Immature natural killer cell (primary cell): ENCODE results near the gene MRPS33. TPM values are rescaled to one million over a fixed set of nuclear protein-coding genes. Genes with fewer than 3 reads are reported as not detected.

Experiments used
- DNase-seq, 3 donors: peaks; one replicate each; pipeline ENCODE4 v3.0.0; 2022; ENCODE audit warnings: mixed read lengths in 1 of 3
- H3K27ac Mint-ChIP-seq, 6 donors: one replicate each; pipeline ENCODE4 v1.8.0; 2020; ENCODE audit warnings: mixed read lengths in 6 of 6, mild to moderate bottlenecking in 5 of 6, inconsistent platforms in 4 of 6, moderate library complexity in 3 of 6
- H3K27me3 Mint-ChIP-seq, 3 donors: one replicate each; pipeline ENCODE4 v1.8.0; 2020 to 2021; ENCODE audit warnings: low read depth in 3 of 3, mild to moderate bottlenecking in 3 of 3, mixed read lengths in 3 of 3, moderate library complexity in 3 of 3, inconsistent platforms in 1 of 3
- H3K36me3 Mint-ChIP-seq, 3 donors: one replicate each; pipeline ENCODE4 v1.8.0; 2020; ENCODE audit warnings: mixed read lengths in 3 of 3, inconsistent platforms in 2 of 3, mild to moderate bottlenecking in 2 of 3
- H3K4me1 Mint-ChIP-seq, 2 donors: one replicate each; pipeline ENCODE4 v1.8.0; 2020; ENCODE audit warnings: inconsistent platforms in 2 of 2, mild to moderate bottlenecking in 2 of 2, mixed read lengths in 2 of 2, moderate library complexity in 1 of 2
- H3K4me3 Mint-ChIP-seq, 5 donors: one replicate each; pipeline ENCODE4 v1.8.0; 2020; ENCODE audit warnings: mild to moderate bottlenecking in 5 of 5, mixed read lengths in 5 of 5, inconsistent platforms in 3 of 5, moderate library complexity in 3 of 5
- H3K9me3 Mint-ChIP-seq, 6 donors: one replicate each; pipeline ENCODE4 v1.8.0; 2020; ENCODE audit warnings: mild to moderate bottlenecking in 6 of 6, mixed read lengths in 6 of 6, inconsistent platforms in 4 of 6, moderate library complexity in 3 of 6
- polyA plus RNA-seq, 3 donors: library from polyadenylated mRNA; unstranded; fragments of 300-500 nt; fragmentation: Illumina TruSeq; gene quantifications; one replicate each; pipeline ENCODE4 v1.2.3, GENCODE V29; 2021

Gene MRPS33
- polyA plus RNA-seq, 3 donors from 2014 or later: 28.9 to 51.3 (median 46.9) TPM

GRCh38 chr7:141027043-141027442 lies 12.3 kb upstream of the MRPS33 start:
- no peak for DNase-seq
- H3K36me3 Mint-ChIP-seq: peaks cover 7 to 10% (median 9%) of the 10 kb centered on the region in 3 donors
- H3K4me1 Mint-ChIP-seq: no peaks in the 10 kb centered on the region
- H3K4me3 Mint-ChIP-seq: no peak overlapping the region
- peaks cover 8 to 35% (median 21%) of the 10 kb centered on the region in 3 donors for H3K27me3 Mint-ChIP-seq
- peaks cover 7 to 14% (median 8%) of the 10 kb centered on the region in 6 donors for H3K9me3 Mint-ChIP-seq
- H3K27ac Mint-ChIP-seq: no peak overlapping the region

DNA sequence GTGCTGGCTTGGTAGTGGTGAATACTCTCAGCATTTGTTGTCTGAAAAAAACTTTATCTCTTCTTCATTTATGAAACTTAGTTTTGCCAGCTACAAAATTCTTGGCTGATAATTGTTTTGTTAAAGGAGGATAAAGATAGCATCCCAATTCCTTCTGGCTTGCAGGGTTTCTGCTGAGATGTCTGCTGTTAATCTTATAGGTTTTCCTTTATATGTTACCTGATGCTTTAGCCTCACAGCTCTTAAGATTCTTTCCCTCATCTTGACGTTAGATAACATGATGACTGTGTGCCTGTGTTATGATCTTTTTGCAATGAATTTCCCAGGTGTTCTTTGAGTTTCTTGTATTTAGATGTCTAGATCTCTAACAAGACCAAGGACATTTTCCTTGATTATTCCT lies 9.9 kb upstream of the MRPS33 start:
- Mint-ChIP-seq H3K9me3 (peaks cover 7 to 13% (median 8%) of the 10 kb centered on the region in 6 donors), H3K27ac (no peak overlapping the region), H3K4me1 (no peaks in the 10 kb centered on the region), H3K27me3 (peaks cover 5 to 31% (median 19%) of the 10 kb centered on the region in 3 donors), H3K4me3 (no peak overlapping the region), H3K36me3 (peaks cover 7 to 10% (median 9%) of the 10 kb centered on the region in 3 donors)
- no peak for DNase-seq

- Mint-ChIP-seq H3K27ac (no peak overlapping the region), H3K4me3 (no peak overlapping the region), H3K9me3 (peaks cover 7 to 13% (median 8%) of the 10 kb centered on the region in 6 donors), H3K27me3 (peaks cover 5 to 31% (median 21%) of the 10 kb centered on the region in 3 donors), H3K36me3 (peaks cover 6 to 7% (median 7%) of the 10 kb centered on the region in 3 donors), H3K4me1 (no peaks in the 10 kb centered on the region)
- no peak for DNase-seq
Observed at GRCh38 chr7:141023295-141023694, 8.5 kb upstream of the MRPS33 start.

DNA sequence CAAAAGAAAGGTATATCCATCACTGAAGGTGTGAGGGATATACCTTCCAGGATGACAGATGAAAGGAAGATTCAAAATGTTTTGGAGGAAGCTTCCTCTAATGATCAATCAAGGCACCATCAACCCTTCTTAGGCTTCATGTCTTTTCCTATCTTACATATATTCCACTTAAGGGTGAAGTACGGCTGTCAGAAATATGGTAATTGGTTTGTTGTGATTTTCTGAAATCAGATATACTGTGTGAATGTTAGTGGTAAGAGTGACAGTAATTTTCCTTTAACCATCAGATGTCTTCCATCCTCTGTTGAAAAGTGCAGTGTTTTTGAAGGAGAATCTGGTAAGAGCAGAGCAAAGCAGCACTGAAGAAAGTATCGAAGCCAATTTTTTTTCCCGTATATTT lies 2.8 kb upstream of the MRPS33 start:
- peaks cover 29 to 31% of the 10 kb centered on the region in 2 donors for H3K4me1 Mint-ChIP-seq
- no peak overlapping the region for H3K4me3 Mint-ChIP-seq
- no peaks in the 10 kb centered on the region for H3K9me3 Mint-ChIP-seq
- H3K36me3 Mint-ChIP-seq: peaks cover 0 to 4% (median 0%) of the 10 kb centered on the region in 3 donors
- no peak for DNase-seq
- peaks cover 1 to 19% (median 18%) of the 10 kb centered on the region in 3 donors for H3K27me3 Mint-ChIP-seq
- H3K27ac Mint-ChIP-seq: no peak overlapping the region

DNA sequence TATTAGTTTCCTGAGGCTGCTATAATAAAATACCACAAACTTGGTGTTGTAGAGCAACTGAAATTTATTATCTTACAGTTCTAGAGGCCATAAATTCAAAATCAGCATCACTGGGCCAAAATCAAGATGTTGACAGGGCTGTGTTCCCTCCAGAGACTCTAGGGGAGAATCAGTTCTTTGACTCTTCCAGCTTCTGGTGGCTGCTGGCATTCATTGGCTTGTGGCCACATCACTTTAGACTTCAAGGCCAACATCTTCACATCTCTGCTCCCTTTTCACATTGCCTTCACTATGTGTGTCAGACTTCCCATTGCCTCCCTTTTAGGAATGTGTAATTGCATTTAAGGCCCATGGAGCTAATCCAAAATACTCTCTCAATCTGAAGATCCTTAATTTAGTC lies 1.6 kb upstream of the MRPS33 start:
- Mint-ChIP-seq H3K4me1 (peaks cover 40 to 43% of the 10 kb centered on the region in 2 donors), H3K9me3 (no peaks in the 10 kb centered on the region), H3K27me3 (peaks cover 6 to 25% (median 22%) of the 10 kb centered on the region in 3 donors), H3K4me3 (peak overlapping the region in 1 of 5 donors; percentile 27), H3K27ac (no peak overlapping the region), H3K36me3 (peaks cover 0 to 4% (median 0%) of the 10 kb centered on the region in 3 donors)
- DNase-seq: no peak

DNA sequence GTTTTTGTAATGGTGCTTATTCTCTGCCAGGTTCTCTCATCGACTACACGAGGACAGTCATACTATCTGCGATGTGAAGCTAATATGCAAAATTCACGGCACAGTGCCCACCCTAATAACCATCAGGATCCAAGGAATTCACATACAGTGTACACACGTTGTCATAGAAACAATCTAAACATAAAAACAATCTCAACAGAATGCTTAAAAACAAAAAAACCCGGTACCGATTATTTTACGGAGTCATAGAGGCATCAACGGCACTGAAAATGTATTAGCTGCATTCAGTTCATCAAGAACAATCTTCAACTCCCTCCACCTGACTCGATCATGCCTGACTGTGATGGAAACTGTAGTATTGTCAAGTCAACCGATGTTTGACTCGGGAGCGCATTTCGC lies 628 bp downstream of the MRPS33 start:
- Mint-ChIP-seq H3K9me3 (no peaks in the 10 kb centered on the region), H3K4me3 (peak overlapping the region; percentile 98 to 100 (median 99)), H3K4me1 (peaks cover 41 to 47% of the 10 kb centered on the region in 2 donors), H3K36me3 (peaks cover 4 to 12% (median 10%) of the 10 kb centered on the region in 3 donors), H3K27ac (peak overlapping the region; percentile 99 to 100 (median 100)), H3K27me3 (peaks cover 6 to 24% (median 22%) of the 10 kb centered on the region in 3 donors)
- no peak for DNase-seq

DNA sequence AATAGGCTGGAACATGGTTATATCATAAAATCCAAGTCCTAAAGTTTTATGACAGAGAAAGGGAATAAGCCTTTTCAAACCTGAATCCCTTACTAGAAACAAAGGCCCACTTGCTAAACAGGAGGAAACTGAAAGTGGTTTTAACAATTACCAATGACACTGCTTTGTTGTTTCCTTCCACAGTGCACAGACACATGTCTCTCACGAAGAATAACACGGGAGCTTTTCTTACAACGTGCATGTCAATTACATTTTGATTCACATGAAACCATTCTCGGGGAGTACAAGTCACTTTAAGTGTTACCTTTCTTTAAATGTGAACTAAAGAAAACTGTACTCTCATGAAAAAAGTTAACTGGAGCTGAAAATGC lies 1.4 kb downstream of the MRPS33 start:
- peak; percentile 18 to 22 (median 21) for DNase-seq
- peak overlapping the region; percentile 99 to 100 (median 100) for H3K27ac Mint-ChIP-seq
- no peaks in the 10 kb centered on the region for H3K9me3 Mint-ChIP-seq
- H3K4me1 Mint-ChIP-seq: peaks cover 41 to 47% of the 10 kb centered on the region in 2 donors
- peaks cover 6 to 20% (median 18%) of the 10 kb centered on the region in 3 donors for H3K27me3 Mint-ChIP-seq
- peak overlapping the region; percentile 98 to 100 (median 99) for H3K4me3 Mint-ChIP-seq
- H3K36me3 Mint-ChIP-seq: peaks cover 4 to 13% (median 10%) of the 10 kb centered on the region in 3 donors

DNA sequence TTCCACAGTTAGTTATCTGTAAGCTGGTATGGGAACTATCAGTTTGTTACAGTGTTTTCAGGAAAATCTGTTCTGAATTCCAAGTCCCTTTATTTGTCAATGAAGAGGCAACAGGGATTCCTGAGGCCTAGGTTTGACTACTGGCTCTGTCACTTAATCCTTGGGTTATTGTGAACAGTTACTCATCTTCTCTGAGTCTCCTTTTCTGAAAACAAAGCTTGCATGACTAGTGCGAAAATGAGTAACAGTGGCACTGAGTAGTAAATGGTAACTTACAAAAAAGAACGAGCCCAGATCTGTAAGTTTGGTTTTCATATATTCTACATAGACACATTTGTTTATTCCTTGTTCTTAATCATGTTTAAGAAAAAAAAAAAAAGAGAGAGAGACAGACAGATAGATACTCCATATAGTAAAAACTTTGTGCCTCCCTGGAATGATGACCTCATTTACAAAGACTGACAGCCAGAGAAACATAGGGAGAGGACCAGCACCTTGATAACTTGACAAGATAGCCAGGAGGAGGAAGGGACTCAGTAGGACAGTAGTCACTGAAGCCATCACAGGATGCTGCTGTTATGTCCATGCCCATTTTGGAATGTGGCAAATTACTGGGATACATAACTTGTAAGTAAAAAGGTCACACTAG lies 1.9 kb downstream of the MRPS33 start:
- DNase-seq: no peak
- no peaks in the 10 kb centered on the region for H3K9me3 Mint-ChIP-seq
- peaks cover 4 to 17% (median 13%) of the 10 kb centered on the region in 3 donors for H3K36me3 Mint-ChIP-seq
- H3K27ac Mint-ChIP-seq: peak overlapping the region; percentile 99 to 100 (median 100)
- peaks cover 41 to 47% of the 10 kb centered on the region in 2 donors for H3K4me1 Mint-ChIP-seq
- peak overlapping the region; percentile 44 to 99 (median 98) for H3K4me3 Mint-ChIP-seq
- peaks cover 6 to 20% (median 18%) of the 10 kb centered on the region in 3 donors for H3K27me3 Mint-ChIP-seq

- peaks cover 10 to 18% (median 17%) of the 10 kb centered on the region in 3 donors for H3K36me3 Mint-ChIP-seq
- peaks cover 41 to 47% of the 10 kb centered on the region in 2 donors for H3K4me1 Mint-ChIP-seq
- H3K4me3 Mint-ChIP-seq: peak overlapping the region; percentile 26 to 58 (median 38)
- DNase-seq: peak; percentile 78 to 85 (median 83)
- H3K27ac Mint-ChIP-seq: peak overlapping the region; percentile 81 to 100 (median 99)
- H3K9me3 Mint-ChIP-seq: no peaks in the 10 kb centered on the region
- peaks cover 6 to 18% (median 16%) of the 10 kb centered on the region in 3 donors for H3K27me3 Mint-ChIP-seq
Observed at GRCh38 chr7:141012044-141012685, 2.6 kb downstream of the MRPS33 start.

DNA sequence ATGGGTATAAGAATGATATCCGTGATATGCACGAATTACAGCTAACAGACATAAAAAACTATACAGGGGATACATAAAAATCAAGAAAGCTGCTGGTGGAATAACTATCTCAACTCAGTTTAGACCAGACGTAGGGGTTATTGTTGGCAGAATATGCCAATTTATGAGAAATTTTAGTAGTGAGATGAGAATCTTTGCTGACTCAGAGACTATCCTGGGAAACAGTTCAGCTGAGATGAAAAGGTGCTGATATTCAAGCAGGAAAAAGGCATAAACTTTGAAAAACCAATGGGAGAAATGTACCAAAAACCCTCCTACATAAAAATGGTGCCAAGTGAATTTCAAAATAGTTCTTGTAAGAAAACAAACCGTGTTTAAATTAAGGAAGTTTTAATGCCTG lies 3.3 kb downstream of the MRPS33 start:
- peaks cover 11 to 22% (median 15%) of the 10 kb centered on the region in 3 donors for H3K36me3 Mint-ChIP-seq
- H3K4me3 Mint-ChIP-seq: peak overlapping the region in 1 of 5 donors; percentile 38
- peaks cover 6 to 16% (median 16%) of the 10 kb centered on the region in 3 donors for H3K27me3 Mint-ChIP-seq
- DNase-seq: no peak
- peaks cover 41 to 47% of the 10 kb centered on the region in 2 donors for H3K4me1 Mint-ChIP-seq
- H3K9me3 Mint-ChIP-seq: no peaks in the 10 kb centered on the region
- peak overlapping the region in 4 of 6 donors; percentile 13 to 99 (median 64) for H3K27ac Mint-ChIP-seq

GRCh38 chr7:141003172-141004065 lies 11.3 kb downstream of the MRPS33 start:
- Mint-ChIP-seq H3K36me3 (peaks cover 5 to 24% (median 7%) of the 10 kb centered on the region in 3 donors), H3K4me3 (no peak overlapping the region), H3K27me3 (peaks cover 0 to 4% (median 2%) of the 10 kb centered on the region in 3 donors), H3K4me1 (no peaks in the 10 kb centered on the region), H3K9me3 (no peaks in the 10 kb centered on the region), H3K27ac (no peak overlapping the region)
- no peak for DNase-seq

DNA sequence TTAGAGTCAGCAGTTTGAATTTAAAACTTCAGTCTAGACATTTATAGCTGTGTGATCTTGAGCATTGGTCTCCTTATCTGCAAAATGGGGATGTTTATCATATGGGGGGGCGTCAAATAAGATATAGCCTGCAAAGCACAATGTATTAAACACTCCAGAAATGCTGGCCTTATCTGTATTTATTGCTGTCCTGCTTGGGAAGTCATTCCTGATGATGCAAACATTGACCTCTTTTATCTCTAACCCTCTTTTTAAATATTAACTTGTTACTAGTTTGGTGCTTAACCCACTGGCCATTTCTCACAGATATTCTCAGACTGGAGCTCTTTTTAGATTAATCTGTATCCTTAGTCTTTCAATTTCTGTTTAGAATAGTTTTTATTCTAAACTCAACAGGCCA lies 13.2 kb downstream of the MRPS33 start:
- H3K36me3 Mint-ChIP-seq: peaks cover 0 to 12% (median 1%) of the 10 kb centered on the region in 3 donors
- peaks cover 0 to 5% (median 4%) of the 10 kb centered on the region in 3 donors for H3K27me3 Mint-ChIP-seq
- H3K27ac Mint-ChIP-seq: no peak overlapping the region
- H3K9me3 Mint-ChIP-seq: no peaks in the 10 kb centered on the region
- H3K4me3 Mint-ChIP-seq: no peak overlapping the region
- no peak for DNase-seq
- H3K4me1 Mint-ChIP-seq: no peaks in the 10 kb centered on the region

- Mint-ChIP-seq H3K27me3 (peaks cover 0 to 8% (median 6%) of the 10 kb centered on the region in 3 donors), H3K27ac (no peak overlapping the region), H3K4me1 (no peaks in the 10 kb centered on the region), H3K36me3 (peaks cover 0 to 10% (median 4%) of the 10 kb centered on the region in 3 donors), H3K4me3 (no peak overlapping the region), H3K9me3 (no peaks in the 10 kb centered on the region)
- DNase-seq: no peak
Observed at GRCh38 chr7:141001122-141001521, 13.6 kb downstream of the MRPS33 start.
